IMR-90 (cell line): ENCODE data around the gene CHMP5. TPM values are rescaled to one million over a fixed set of nuclear protein-coding genes. Genes with fewer than 3 reads are reported as not detected.

ENCODE experiments used
- ATAC-seq: fragments of 200-7000 bp; cut with Tn5 transposase; 2 replicates; pipeline ENCODE4 v1.9.1; 2020; ENCODE audit warnings: low read depth, mild to moderate bottlenecking, moderate library complexity
- BruUV-seq: library from RNA; stranded (reverse); fragments of 400-500 nt; replicated peaks from 2 replicates; lab custom pipeline; 2021; lab: Mats Ljungman, UMichigan
- CTCF ChIA-PET: fragments of 300-600 bp; formaldehyde crosslinking; extraction: SDS; loops from one replicate; lab custom pipeline; 2021; ENCODE audit warnings: antibody characterized with exemption; lab: Yijun Ruan, JAX
- POLR2A ChIA-PET: fragments of 300-600 bp; sonication (Branson Sonifier 250); formaldehyde crosslinking; loops from one replicate; lab custom pipeline; 2022; ENCODE audit warnings: antibody characterized with exemption; ENCODE audit not compliant: unreplicated experiment; lab: Charles Lee
- DNase-seq: peaks from one replicate; pipeline ENCODE4 v3.0.0; 2013
- H2AFZ ChIP-seq: replicated peaks from 2 replicates; pipeline ENCODE3; 2013; ENCODE audit warnings: low read length, mild to moderate bottlenecking; ENCODE audit not compliant: poor library complexity
- H2AK5ac ChIP-seq: 2 replicates; pipeline ENCODE4 v1.6.1; 2013; ENCODE audit warnings: low read depth, low read length, inconsistent platforms
- H2AK9ac ChIP-seq: replicated peaks from 2 replicates; pipeline ENCODE3; 2013; ENCODE audit warnings: mild to moderate bottlenecking, low read depth, low read length, moderate library complexity; ENCODE audit not compliant: poor library complexity
- H2BK120ac ChIP-seq: 2 replicates; pipeline ENCODE4 v1.6.1; 2013; ENCODE audit warnings: low read depth, low read length, inconsistent platforms
- H2BK15ac ChIP-seq: 3 replicates; pipeline ENCODE4 v1.6.1; 2013; ENCODE audit warnings: low read depth, low read length, inconsistent platforms
- H2BK20ac ChIP-seq: 2 replicates; pipeline ENCODE4 v1.6.1; 2013; ENCODE audit warnings: low read depth, mild to moderate bottlenecking, inconsistent platforms, low read length, moderate library complexity
- H2BK5ac ChIP-seq: 2 replicates; pipeline ENCODE4 v1.6.1; 2013; ENCODE audit warnings: mild to moderate bottlenecking, low read depth, low read length, inconsistent platforms; ENCODE audit not compliant: poor library complexity, severe bottlenecking
- H3K14ac ChIP-seq: replicated peaks from 2 replicates; pipeline ENCODE4 v1.6.1; 2013; ENCODE audit warnings: low read depth, low read length, inconsistent platforms
- H3K18ac ChIP-seq: 2 replicates; pipeline ENCODE4 v1.6.1; 2013; ENCODE audit warnings: low read depth, low read length, control low read depth
- H3K23ac ChIP-seq: 2 replicates; pipeline ENCODE4 v1.6.1; 2013; ENCODE audit warnings: low read depth, low read length, inconsistent platforms
- H3K27ac ChIP-seq: 2 replicates; pipeline ENCODE4 v1.5.1; 2013; ENCODE audit warnings: mild to moderate bottlenecking, control low read depth, low read length; ENCODE audit not compliant: insufficient read depth
- H3K27me3 ChIP-seq: 2 replicates; pipeline ENCODE4 v1.6.1; 2013; ENCODE audit warnings: low read length; ENCODE audit not compliant: control insufficient read depth, insufficient read depth
- H3K36me3 ChIP-seq: 2 replicates; pipeline ENCODE4 v1.6.1; 2013; ENCODE audit warnings: low read length, mixed read lengths; ENCODE audit not compliant: control insufficient read depth, insufficient read depth
- H3K4ac ChIP-seq: 2 replicates; pipeline ENCODE4 v1.6.1; 2013; ENCODE audit warnings: low read depth, low read length, inconsistent platforms
- H3K4me1 ChIP-seq: 2 replicates; pipeline ENCODE4 v1.6.1; 2013; ENCODE audit warnings: low read length, mixed read lengths; ENCODE audit not compliant: control insufficient read depth, insufficient read depth
- H3K4me2 ChIP-seq: 2 replicates; pipeline ENCODE4 v1.6.1; 2013; ENCODE audit warnings: low read depth, mild to moderate bottlenecking, control low read depth, low read length, moderate library complexity
- H3K4me3 ChIP-seq: 2 replicates; pipeline ENCODE4 v1.5.1; 2013; ENCODE audit warnings: low read depth, mild to moderate bottlenecking, control low read depth, low read length, moderate library complexity; ENCODE audit not compliant: insufficient read depth
- H3K56ac ChIP-seq: 2 replicates; pipeline ENCODE4 v1.6.1; 2013; ENCODE audit warnings: low read length, inconsistent platforms; ENCODE audit not compliant: insufficient read depth; ENCODE audit errors: extremely low read depth
- H3K79me1 ChIP-seq, 2 experiments: 2 replicates each; pipeline ENCODE4 v1.6.1; 2013; ENCODE audit warnings: low read length in 2 of 2, inconsistent platforms in 1 of 2, low read depth in 1 of 2
- H3K9ac ChIP-seq: 2 replicates; pipeline ENCODE4 v1.6.1; 2013; ENCODE audit warnings: low read depth, low read length, control low read depth
- H3K9me1 ChIP-seq: 2 replicates; pipeline ENCODE4 v1.6.1; 2013; ENCODE audit warnings: low read length, inconsistent platforms; ENCODE audit not compliant: insufficient read depth
- H3K9me3 ChIP-seq: 2 replicates; pipeline ENCODE4 v1.6.1; 2013; ENCODE audit warnings: low read length; ENCODE audit not compliant: control insufficient read depth, insufficient read depth
- H4K20me1 ChIP-seq: 2 replicates; pipeline ENCODE4 v1.6.1; 2013; ENCODE audit warnings: low read length, inconsistent platforms; ENCODE audit not compliant: insufficient read depth
- H4K5ac ChIP-seq: 2 replicates; pipeline ENCODE4 v1.6.1; 2013; ENCODE audit warnings: mild to moderate bottlenecking, low read depth, low read length, control low read depth
- H4K8ac ChIP-seq, 2 experiments: 2 replicates each; pipeline ENCODE4 v1.6.1; 2013; ENCODE audit warnings: low read depth in 2 of 2, low read length in 2 of 2, control low read depth in 1 of 2, inconsistent platforms in 1 of 2
- H4K91ac ChIP-seq: 2 replicates; pipeline ENCODE4 v1.6.1; 2013; ENCODE audit warnings: low read depth, low read length, inconsistent platforms; ENCODE audit not compliant: insufficient read depth
- BHLHE40 ChIP-seq: fragments of 150-350 bp; IDR thresholded peaks from 2 replicates; pipeline ENCODE4 v1.6.1; 2016; ENCODE audit warnings: mild to moderate bottlenecking, low read depth, low read length
- CEBPB ChIP-seq: IDR thresholded peaks from 2 replicates; pipeline ENCODE4 v1.6.1; 2012; ENCODE audit warnings: low read depth, low read length, improper control_type of control experiment
- CHD1 ChIP-seq: IDR thresholded peaks from 2 replicates; pipeline ENCODE4 v1.6.1; 2012; ENCODE audit warnings: low read depth, low read length, improper control_type of control experiment
- NFE2L2 ChIP-seq: fragments of 150-350 bp; IDR thresholded peaks from 2 replicates; pipeline ENCODE4 v1.6.1; 2016; ENCODE audit warnings: low read depth, mild to moderate bottlenecking, low read length
- POLR2A ChIP-seq: IDR thresholded peaks from 2 replicates; pipeline ENCODE4 v1.6.1; 2012; ENCODE audit warnings: mild to moderate bottlenecking, low read depth, low read length
- RCOR1 ChIP-seq: IDR thresholded peaks from 2 replicates; pipeline ENCODE4 v1.6.1; 2012; ENCODE audit warnings: mild to moderate bottlenecking, low read length, improper control_type of control experiment; ENCODE audit not compliant: insufficient replicate concordance
- WGBS, 2 experiments: methylation state at CpG; one replicate each; pipeline versions ENCODE4 v1.1.5 to v1.1.7; 2013; ENCODE audit warnings: missing lambda C conversion rate in 2 of 2; ENCODE audit not compliant: insufficient read length in 1 of 2; ENCODE audit errors: extremely low coverage in 2 of 2; 5-methylcytosine and 5-hydroxymethylcytosine counted together
- dilution Hi-C: fragments of 300-500 bp; cut with HindIII; formaldehyde crosslinking; loops from one replicate; pipeline ENCODE4 v1.14.3; 2018; ENCODE audit warnings: low sequenced_read_pairs; ENCODE audit not compliant: unreplicated experiment
- in situ Hi-C: fragments of 300-500 bp; cut with MboI; formaldehyde crosslinking; loops from 3 replicates; pipeline ENCODE4 v1.14.3; 2019; ENCODE audit warnings: low sequenced_read_pairs, inconsistent platforms, mixed read lengths
- intact Hi-C: fragments of 100-400 bp; cut with micrococcal nuclease; formaldehyde crosslinking; loops from 2 replicates; pipeline ENCODE4 v1.10.0; 2022
- polyA plus RNA-seq, 3 experiments: library from polyadenylated mRNA; depleted of rRNA; stranded (reverse); fragments of >200 nt; gene quantifications; 2 replicates each; pipeline ENCODE4 v1.2.3, GENCODE V29; 2012; ENCODE audit warnings: low replicate concordance in 1 of 3
- total RNA-seq: library from RNA; depleted of rRNA; stranded (reverse); fragments of >200 nt; gene quantifications from 2 replicates; pipeline ENCODE4 v1.2.3, GENCODE V29; 2012

Gene CHMP5
- total and polyA plus RNA-seq, 2 of the 4 experiments (the other 2 are of a cell fraction): 70.6 to 80.8 TPM

- no peak overlapping the region for H4K91ac ChIP-seq
- H2AK5ac ChIP-seq: no peak overlapping the region
- H3K9me3 ChIP-seq: no peaks in the 10 kb centered on the region
- no peak overlapping the region for H4K5ac ChIP-seq
- H3K79me1 ChIP-seq: peaks cover 0 to 1% of the 10 kb centered on the region in 2 experiments; a peak in 1 of 4 replicates
- no peaks in the 10 kb centered on the region for H3K9me1 ChIP-seq
- no peak overlapping the region for H2AK9ac ChIP-seq
- H4K20me1 ChIP-seq: no peaks in the 10 kb centered on the region
- BruUV-seq: no TSS peak
- no peak overlapping the region for H3K27ac ChIP-seq
- peaks cover 4% of the 10 kb centered on the region; the same call in 1 of the 2 replicates for H3K4me1 ChIP-seq
- H3K9ac ChIP-seq: no peak overlapping the region
- ATAC-seq (no peak), DNase-seq (no peak)
- no CpG with 5 or more reads among the region's 5 CpGs for WGBS, 2 experiments
- POLR2A ChIA-PET: interaction anchor here (0.7 kb wide), 1 partner anchor 242 kb away, joined by 12 read pairs; no protein-coding TSS in a partner anchor
- no peaks in the 10 kb centered on the region for H3K27me3 ChIP-seq
- no peak overlapping the region for H3K14ac ChIP-seq
- H2BK15ac ChIP-seq: no peak overlapping the region
- H3K4ac ChIP-seq: no peak overlapping the region
- no peak overlapping the region for H2BK120ac ChIP-seq
- dilution Hi-C loops (loop anchor here (25.0 kb wide), 1 partner anchor 177 kb away; the partner anchor contains the start of gene NOL6), intact Hi-C loops (loop anchor here (5.0 kb wide), 1 partner anchor 232 kb away; no protein-coding TSS in a partner anchor), in situ Hi-C loops (no loop called here)
- peaks cover 4% of the 10 kb centered on the region; the same call in 1 of the 2 replicates for H3K36me3 ChIP-seq
- no peak overlapping the region for H3K18ac ChIP-seq
- no peak for TF ChIP-seq CHD1
- TF ChIP-seq POLR2A: no peak
- TF ChIP-seq RCOR1: no peak
- TF ChIP-seq NFE2L2: no peak
- TF ChIP-seq BHLHE40: no peak
- TF ChIP-seq CEBPB: peak; percentile 70
- no peak overlapping the region for H3K4me3 ChIP-seq
- no peak overlapping the region for H2AFZ ChIP-seq
- H2BK5ac ChIP-seq: no peak overlapping the region
- CTCF ChIA-PET: no interaction called here
- no peak overlapping the region for H3K4me2 ChIP-seq
- H3K23ac ChIP-seq: no peak overlapping the region
- no peak overlapping the region for H2BK20ac ChIP-seq
- no peak overlapping the region for H3K56ac ChIP-seq
- H4K8ac ChIP-seq: no peak overlapping the region
These were observed 20.7 kb downstream of the CHMP5 start for GRCh38 chr9:33285502-33285901.
